HG02798 (cell line): ENCODE measurements around the gene ITGA8.

Source experiments
- ATAC-seq: cut with Tn5 transposase; IDR thresholded peaks from one replicate; pipeline ENCODE4 v1.9.1; 2021; ENCODE audit warnings: mild to moderate bottlenecking; ENCODE audit not compliant: unreplicated experiment, poor library complexity

The ITGA8 gene

GRCh38 chr10:15521328-15521903, 198.3 kb downstream of the ITGA8 start:
- ATAC-seq: no peak

DNA sequence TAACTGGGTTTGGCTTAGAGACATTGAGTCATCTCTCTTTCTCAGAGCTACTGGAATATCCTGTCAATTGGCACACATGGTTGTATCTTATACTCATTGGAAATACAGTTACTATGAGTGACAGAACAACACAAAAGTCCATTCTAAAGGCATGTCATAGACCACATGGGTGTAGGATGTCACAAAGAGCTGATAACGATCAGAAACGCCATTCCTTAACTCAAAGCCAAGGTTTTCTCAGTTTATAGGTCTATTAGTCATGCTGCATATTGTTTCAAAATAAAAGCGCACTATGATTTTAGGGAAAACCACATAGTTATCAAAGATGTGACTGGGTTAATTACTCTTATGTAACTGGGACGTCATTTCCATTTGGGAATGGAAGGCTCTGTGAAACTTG, 201.5 kb downstream of the ITGA8 start:
- ATAC-seq: no peak

- no peak for ATAC-seq
Measured at GRCh38 chr10:15516256-15517085, 203.3 kb downstream of the ITGA8 start.

DNA sequence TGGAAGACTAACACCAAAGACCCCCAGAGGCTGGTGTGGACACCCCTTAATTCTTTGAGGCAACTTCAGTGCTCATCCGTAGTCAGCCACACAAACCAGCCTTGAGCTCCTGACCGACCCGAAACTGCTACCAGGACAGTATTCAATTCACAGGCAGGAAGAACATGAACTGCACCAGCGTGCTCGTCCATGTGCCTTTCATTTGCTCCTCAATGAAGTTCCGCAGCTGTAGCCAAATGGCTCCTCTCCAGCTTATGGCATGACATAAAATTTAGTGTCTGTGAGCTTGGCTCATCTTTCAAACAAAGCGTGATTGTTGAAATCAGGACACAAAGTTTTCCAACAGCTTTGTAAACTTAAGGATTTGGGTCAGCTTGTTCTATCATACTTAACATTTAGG, 204.5 kb downstream of the ITGA8 start:
- no peak for ATAC-seq

GRCh38 chr10:15510963-15511362, 208.8 kb downstream of the ITGA8 start:
- no peak for ATAC-seq

- no peak for ATAC-seq
Measured at GRCh38 chr10:15505329-15505728, 214.4 kb downstream of the ITGA8 start.

DNA sequence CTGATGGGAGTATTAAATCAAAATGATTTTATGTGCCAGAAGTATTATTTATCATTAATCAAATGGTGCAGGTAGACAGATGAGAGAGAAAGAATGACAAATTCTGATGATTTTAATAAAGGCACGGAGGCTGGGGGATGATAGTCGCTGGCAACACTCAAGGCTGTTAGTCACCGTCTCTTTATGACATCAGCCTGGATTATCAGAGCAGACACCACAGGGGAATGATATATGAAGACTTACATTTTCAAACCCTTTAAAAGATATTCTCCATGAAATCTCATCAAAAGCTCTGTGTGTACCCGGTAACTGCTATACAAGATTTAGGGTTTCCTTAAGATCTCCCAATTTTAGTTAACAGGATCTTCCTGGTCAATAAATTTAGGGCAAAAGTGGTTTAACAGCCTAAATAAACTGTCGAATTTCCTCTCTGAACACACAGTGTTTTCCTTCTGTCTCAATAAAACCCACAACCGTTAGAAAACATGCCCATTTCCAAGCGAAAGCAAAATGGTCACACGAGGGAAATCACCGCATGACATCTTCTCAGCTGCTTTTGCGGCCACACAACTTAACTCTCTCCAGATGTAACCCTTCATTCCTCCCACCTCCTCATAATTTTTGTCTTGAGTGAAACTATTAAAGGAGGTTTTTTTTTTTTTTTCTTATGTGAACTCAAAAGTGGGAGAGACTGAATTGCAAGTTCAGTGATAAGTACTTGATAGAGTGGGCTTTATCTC, 215.5 kb downstream of the ITGA8 start:
- ATAC-seq: no peak

DNA sequence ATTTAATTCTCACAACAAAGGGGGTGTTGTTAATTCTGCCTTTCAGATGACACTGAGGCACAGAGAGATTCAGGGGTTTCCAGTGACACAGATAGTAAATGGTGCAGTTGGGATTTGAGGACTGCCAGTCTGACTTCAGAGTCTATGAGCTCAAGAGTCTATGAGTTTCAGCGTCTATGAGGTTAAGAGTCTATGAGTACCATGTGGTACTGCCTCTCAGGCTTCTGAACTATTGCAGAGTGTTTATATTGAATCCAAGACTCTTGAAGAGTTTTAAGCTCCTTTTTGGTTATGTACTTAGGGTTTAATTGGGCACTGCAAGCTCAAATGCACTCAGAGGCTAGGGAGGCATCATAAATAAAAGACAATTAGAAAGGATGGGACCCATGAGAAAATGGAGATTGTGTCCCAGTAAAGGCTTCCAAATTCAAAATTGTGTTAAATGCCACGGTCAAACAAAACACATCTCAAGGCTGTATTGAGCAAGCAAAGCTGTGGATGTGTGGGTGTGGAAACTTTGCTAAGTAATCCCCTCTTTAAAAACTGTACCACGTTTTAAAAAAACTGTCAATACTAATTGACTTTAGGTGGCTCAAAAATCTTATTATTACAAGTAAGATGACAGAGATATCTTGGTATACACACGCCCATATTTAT, 224.7 kb downstream of the ITGA8 start:
- ATAC-seq: no peak

DNA sequence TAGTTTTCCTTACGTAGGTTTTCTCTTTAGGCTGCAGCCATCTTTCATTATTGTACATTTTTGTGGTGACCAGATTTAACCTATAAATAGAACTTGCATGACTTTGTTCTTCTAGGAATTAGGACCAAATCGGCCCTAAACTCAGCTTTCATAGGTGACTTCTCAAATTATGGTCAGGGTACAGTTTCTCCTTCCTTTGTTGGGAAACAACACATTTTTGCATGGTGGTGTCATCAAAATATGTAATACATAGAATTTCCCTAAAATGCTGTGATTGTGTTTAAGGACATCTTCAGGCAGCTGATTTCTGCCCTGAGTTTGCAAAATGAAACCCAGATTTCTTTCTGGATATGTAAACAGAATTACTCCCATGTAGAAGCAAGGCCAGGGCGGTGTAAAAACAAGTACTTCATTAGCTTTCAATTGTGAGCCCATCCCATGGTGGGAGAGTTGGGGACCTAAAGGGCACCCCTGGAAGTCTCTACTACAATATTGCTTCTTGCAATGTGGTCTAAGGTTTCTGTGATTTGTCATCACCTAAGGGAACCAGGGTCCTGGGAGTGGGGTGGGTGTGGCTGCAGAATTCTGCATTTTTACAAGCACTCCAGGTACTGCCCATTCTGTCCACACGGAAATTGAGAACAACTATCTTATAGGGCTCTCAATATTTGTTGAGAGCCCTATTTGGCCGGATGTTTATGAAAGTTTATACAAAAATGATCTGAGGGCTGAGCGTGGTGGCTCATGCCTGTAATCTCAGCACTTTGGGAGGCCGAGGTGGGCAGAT, 227.7 kb downstream of the ITGA8 start:
- no peak for ATAC-seq

DNA sequence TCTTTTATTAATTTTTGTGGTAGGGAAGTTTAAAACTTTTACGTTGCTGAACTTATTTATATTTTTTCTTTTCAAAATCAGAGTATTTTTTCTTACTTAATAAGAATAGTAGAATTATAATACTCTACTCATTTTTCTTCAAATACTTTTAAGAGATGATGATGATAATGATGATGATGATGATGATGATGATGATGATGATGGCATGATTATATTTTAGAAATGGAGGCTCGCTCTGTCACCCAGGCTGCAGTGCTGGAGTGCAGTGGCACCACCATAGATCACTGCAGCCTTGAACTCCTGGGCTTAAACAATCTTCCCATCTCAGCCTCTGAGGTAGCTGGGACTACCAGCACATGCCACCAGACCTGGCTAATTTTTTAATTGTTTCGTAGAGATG, 230.3 kb downstream of the ITGA8 start:
- ATAC-seq: no peak

DNA sequence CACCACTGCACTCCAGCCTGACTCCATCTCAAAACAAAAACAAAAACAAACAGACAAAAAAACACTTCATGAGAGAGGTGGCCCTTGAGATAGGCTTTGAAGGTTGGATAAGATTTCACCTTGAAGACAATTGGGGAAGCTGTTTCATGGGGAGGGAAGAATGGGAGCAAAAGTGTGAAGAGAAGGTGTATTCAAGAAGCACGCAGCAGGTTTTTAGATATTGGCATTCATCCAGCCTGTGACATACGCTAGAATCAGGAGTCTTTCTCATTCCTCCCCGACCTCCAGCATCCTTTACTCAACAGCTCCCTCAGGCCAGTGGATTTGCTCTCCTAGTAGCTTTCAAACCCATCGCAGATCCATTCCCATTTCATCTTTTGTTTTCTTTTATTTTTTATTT, 232.3 kb downstream of the ITGA8 start:
- ATAC-seq: no peak

GRCh38 chr10:15486404-15486803, 233.3 kb downstream of the ITGA8 start:
- ATAC-seq: no peak

GRCh38 chr10:15485684-15486316, 233.9 kb downstream of the ITGA8 start:
- no peak for ATAC-seq

- no peak for ATAC-seq
Measured at GRCh38 chr10:15485027-15485426, 234.7 kb downstream of the ITGA8 start.

DNA sequence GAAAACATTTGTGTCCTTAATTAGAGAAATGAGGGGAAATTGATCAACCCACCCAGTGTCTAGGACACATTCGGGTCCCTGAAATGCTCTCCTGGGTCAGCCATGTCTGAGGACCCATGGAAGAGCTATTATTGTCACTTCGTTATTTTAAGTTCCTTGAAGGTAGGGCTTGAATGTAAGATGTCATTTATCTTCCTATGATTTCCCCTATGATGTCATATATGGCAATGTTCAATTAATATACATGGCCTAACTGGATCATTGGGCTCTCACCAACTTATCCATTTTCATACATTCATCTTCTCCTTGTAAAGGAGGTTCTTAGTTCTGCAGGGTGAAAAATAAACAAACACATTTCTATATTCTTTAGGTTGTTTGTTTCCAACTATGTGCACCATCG, 235.6 kb downstream of the ITGA8 start:
- ATAC-seq: no peak

GRCh38 chr10:15483215-15484075, 236.3 kb downstream of the ITGA8 start:
- ATAC-seq: no peak

DNA sequence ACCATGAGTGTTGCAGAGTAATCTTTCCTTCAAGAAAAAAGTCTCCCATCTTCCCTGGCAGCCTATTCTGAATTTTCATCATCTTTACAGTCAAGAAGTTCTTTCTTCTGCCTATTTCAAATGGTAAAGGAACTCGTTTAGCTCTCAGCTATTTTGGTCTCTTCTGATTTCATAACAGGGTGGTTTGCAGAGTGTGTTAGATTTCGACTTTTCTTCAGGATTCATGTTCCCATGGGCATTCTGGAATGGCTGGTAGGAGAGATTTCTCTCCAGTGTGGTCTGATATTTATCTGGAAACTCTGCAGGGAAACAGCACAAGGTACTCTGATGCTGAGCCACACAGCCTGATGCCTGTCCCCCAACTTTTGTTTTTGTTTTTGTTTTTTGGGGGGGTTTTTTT, 237.6 kb downstream of the ITGA8 start:
- no peak for ATAC-seq

- no peak for ATAC-seq
Measured at GRCh38 chr10:15478950-15479349, 240.8 kb downstream of the ITGA8 start.

DNA sequence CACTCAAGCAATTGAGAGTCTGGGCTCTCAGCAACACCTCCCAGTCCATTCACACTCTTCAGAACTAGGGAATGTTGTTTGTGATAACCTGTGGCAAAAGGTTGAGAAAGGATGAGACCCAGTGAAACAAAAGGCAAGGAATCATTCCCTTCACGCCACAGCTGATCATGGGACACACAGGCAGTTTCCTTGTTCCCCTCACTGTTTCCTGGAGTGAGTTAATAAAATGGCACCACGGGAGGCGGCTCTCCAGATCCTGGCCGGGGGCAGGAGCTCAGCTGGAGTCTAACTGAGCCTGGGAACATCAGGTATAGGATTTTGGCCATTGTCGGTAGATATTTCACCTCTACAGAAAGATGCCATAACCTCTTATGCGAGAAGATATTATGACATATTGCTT, 241.3 kb downstream of the ITGA8 start:
- no peak for ATAC-seq
